Epithelial cell of esophagus (primary cell): ENCODE data around the gene ARMC12.
"Not testable (repeated sequence)": the region's sequence is repeated elsewhere in the genome, so short reads cannot be mapped to it uniquely, and the experiment has no call there.

Source experiments
- DNase-seq: peaks from one replicate; pipeline ENCODE4 v3.0.0; 2010; ENCODE audit warnings: low read depth
- H3K4me3 ChIP-seq: 2 replicates; pipeline ENCODE4 v1.5.1; 2011; ENCODE audit warnings: mild to moderate bottlenecking, low read length, control low read depth
- CTCF ChIP-seq: IDR thresholded peaks from 2 replicates; pipeline ENCODE4 v1.5.1; 2011; ENCODE audit warnings: low read depth, mild to moderate bottlenecking, low read length, control low read depth, inconsistent platforms; ENCODE audit not compliant: insufficient read depth; ENCODE audit errors: missing control alignments

Gene ARMC12, protein sequence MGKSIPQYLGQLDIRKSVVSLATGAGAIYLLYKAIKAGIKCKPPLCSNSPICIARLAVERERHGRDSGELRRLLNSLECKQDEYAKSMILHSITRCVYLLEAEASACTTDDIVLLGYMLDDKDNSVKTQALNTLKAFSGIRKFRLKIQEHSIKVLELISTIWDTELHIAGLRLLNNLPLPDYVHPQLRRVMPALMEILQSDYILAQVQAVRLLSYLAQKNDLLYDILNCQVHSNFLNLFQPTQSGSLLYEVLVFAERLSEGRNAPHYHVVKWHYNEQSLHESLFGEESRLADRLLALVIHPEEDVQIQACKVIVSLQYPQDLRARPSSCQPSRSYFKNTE

DNA sequence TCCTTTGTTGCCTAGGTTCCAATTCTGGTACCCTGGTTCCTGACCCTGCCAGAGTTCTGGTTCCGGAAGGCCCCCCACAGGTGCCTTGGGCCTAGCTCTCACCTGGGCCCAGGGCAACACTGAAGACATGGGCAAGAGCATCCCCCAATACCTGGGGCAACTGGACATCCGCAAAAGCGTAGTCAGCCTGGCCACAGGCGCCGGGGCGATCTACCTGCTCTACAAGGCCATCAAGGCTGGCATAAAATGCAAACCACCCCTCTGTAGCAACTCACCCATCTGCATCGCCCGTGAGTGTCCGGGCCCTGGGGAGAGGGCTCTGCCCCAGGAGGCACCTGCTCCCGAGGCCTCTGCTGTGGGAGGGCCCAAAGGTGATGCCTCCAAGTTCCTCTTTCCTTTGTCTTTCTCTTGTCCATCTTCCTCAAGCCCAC is at the start of gene ARMC12:
Gene ARMC12, plus strand, starts transcription at position 51 of the 431 bp plus-strand sequence. Its CDS starts 77 bp downstream, at position 128.
- no peak for DNase-seq
- no peak for TF ChIP-seq CTCF

GRCh38 chr6:35687658-35688604 is 48.9 kb upstream of the ARMC12 start:
- TF ChIP-seq CTCF, result no peak
- peak; percentile 67 for DNase-seq
- peak overlapping the region; percentile 95 for H3K4me3 ChIP-seq

More for the DNA sequence above, at the start of gene ARMC12:
- no peak within 1 kb of the TSS for H3K4me3 ChIP-seq

GRCh38 chr6:35688605-35689322 is 48.1 kb upstream of the ARMC12 start, which contains the start of gene FKBP5:
FKBP5 (minus strand) TSS chr6:35688915; CDS start chr6:35642824, 46,091 bp downstream.
- TF ChIP-seq CTCF, result no peak
- DNase-seq, result peak; percentile 93

GRCh38 chr6:35690006-35690405 is 46.8 kb upstream of the ARMC12 start:
- not testable (repeated sequence) for H3K4me3 ChIP-seq, DNase-seq

More at GRCh38 chr6:35688605-35689322, 48.1 kb upstream of the ARMC12 start, which contains the start of gene FKBP5:
- H3K4me3 ChIP-seq, result peak within 1 kb of the TSS; percentile 95

DNA sequence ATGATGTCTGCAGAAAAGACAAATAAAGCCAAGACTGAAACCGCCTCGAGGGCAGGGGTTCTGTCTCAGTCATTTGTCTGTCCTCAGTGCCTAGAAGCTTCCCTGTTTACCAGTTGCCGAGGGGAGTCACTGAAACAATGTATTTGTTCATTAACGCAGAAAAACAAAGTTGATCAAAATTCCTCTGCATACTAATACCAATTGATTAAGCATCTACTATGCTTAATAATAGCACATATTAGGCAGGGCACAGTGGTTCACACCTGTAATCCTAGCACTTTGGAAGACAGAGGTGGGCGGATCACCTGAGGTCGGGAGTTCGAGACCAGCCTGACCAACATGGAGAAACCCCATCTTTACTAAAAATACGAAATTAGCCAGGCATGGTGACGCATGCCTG is 46.3 kb upstream of the ARMC12 start:
- no peak for TF ChIP-seq CTCF
- no peak overlapping the region for H3K4me3 ChIP-seq
- DNase-seq, result no peak

- no peak overlapping the region for H3K4me3 ChIP-seq
- DNase-seq, result peak; percentile 44
- TF ChIP-seq CTCF, result no peak
These were observed 45.6 kb upstream of the ARMC12 start for GRCh38 chr6:35691027-35691824.
